HCT116 (cell line): ENCODE results near the gene CYTIP. TPM values are rescaled to one million over a fixed set of nuclear protein-coding genes. Genes with fewer than 3 reads are reported as not detected.

Experiments used
- ATAC-seq: fragments of 200-7000 bp; cut with Tn5 transposase; 2 replicates; pipeline ENCODE4 v1.9.1; 2020; ENCODE audit warnings: mild to moderate bottlenecking, moderate library complexity
- BruUV-seq: library from RNA; stranded (reverse); fragments of 400-500 nt; replicated peaks from 2 replicates; lab custom pipeline; 2021; lab: Mats Ljungman, UMichigan
- CTCF ChIA-PET: fragments of 300-600 bp; sonication (Branson Sonifier 250); formaldehyde crosslinking; loops from one replicate; lab custom pipeline; 2021; ENCODE audit warnings: antibody characterized with exemption; lab: Charles Lee
- POLR2A ChIA-PET: fragments of 300-600, 350-600 bp; sonication (Branson Sonifier 250); formaldehyde crosslinking; loops from one replicate; lab custom pipeline; 2021; ENCODE audit warnings: antibody characterized with exemption; lab: Charles Lee
- RAD21 ChIA-PET, 2 experiments: fragments of 300-600 bp; sonication (Branson Sonifier 250); formaldehyde crosslinking; loops; one replicate each; lab custom pipeline; 2023; ENCODE audit warnings: low total read pairs in 2 of 2; ENCODE audit not compliant: uncharacterized antibody in 2 of 2, unreplicated experiment in 2 of 2, low non-redundant PET in 1 of 2; lab: Charles Lee
- DNase-seq: peaks from one replicate; pipeline ENCODE4 v3.0.0-alpha.2; 2010; ENCODE audit warnings: low read depth, low spot score
- H2AFZ ChIP-seq: fragments of 200-600 bp; shearing (Covaris generic), sonication (generic); 2 replicates; pipeline ENCODE4 v1.6.1; 2017; ENCODE audit warnings: low read depth, mixed run types, mixed read lengths, antibody characterized with exemption, low read length; ENCODE audit not compliant: poor library complexity, severe bottlenecking
- H3K27ac ChIP-seq: 2 replicates; pipeline ENCODE4 v1.5.1; 2012; ENCODE audit warnings: low read depth, low read length
- H3K27me3 ChIP-seq: fragments of 200-600 bp; sonication (generic); 2 replicates; pipeline ENCODE4 v1.6.1; 2016; ENCODE audit warnings: mixed run types, low read length, mixed read lengths; ENCODE audit not compliant: insufficient read depth
- H3K36me3 ChIP-seq, 2 experiments: fragments of 200-500 bp in 1 of 2; fragments of 200-600 bp in 1 of 2; sonication (Bioruptor generic) in 1 of 2; sonication (generic) in 1 of 2; 2 replicates each; pipeline versions ENCODE4 v1.5.1 to v1.6.1; 2014 to 2016; ENCODE audit warnings: low read length in 2 of 2, inconsistent platforms in 1 of 2, mixed read lengths in 1 of 2, mixed run types in 1 of 2; ENCODE audit not compliant: insufficient read depth in 2 of 2, control insufficient read depth in 1 of 2
- H3K4me1 ChIP-seq, 2 experiments: fragments of 200-600 bp in 1 of 2; sonication (generic) in 1 of 2; 2 replicates each; pipeline versions ENCODE4 v1.5.1 to v1.6.1; 2012 to 2017; ENCODE audit warnings: low read length in 2 of 2, inconsistent platforms in 1 of 2, mild to moderate bottlenecking in 1 of 2, mixed read lengths in 1 of 2, mixed run types in 1 of 2, moderate library complexity in 1 of 2; ENCODE audit not compliant: insufficient read depth in 2 of 2, control insufficient read depth in 1 of 2
- H3K4me2 ChIP-seq: fragments of 200-600 bp; sonication (generic); 2 replicates; pipeline ENCODE4 v1.6.1; 2017; ENCODE audit warnings: mixed run types, low read length, mixed read lengths
- H3K4me3 ChIP-seq, 2 experiments: fragments of 200-600 bp in 1 of 2; sonication (generic) in 1 of 2; replicated peaks in 1 of 2; 2 replicates each; pipeline ENCODE4 v1.5.1; 2011 to 2016; ENCODE audit warnings: low read length in 2 of 2, control low read depth in 1 of 2, low read depth in 1 of 2, mild to moderate bottlenecking in 1 of 2, mixed read lengths in 1 of 2, mixed run types in 1 of 2
- H3K79me2 ChIP-seq: fragments of 200-600 bp; sonication (generic); 2 replicates; pipeline ENCODE4 v1.6.1; 2017; ENCODE audit warnings: mild to moderate bottlenecking, mixed run types, low read length, moderate library complexity, mixed read lengths; ENCODE audit not compliant: insufficient read depth
- H3K9ac ChIP-seq: fragments of 200-600 bp; sonication (generic); 2 replicates; pipeline ENCODE4 v1.6.1; 2016; ENCODE audit warnings: low read length, mixed read lengths
- H3K9me2 ChIP-seq: fragments of 200-600 bp; sonication (generic), shearing (Covaris generic); 2 replicates; pipeline ENCODE4 v1.6.1; 2017; ENCODE audit warnings: mixed run types, mild to moderate bottlenecking, moderate library complexity; ENCODE audit not compliant: insufficient read depth
- H3K9me3 ChIP-seq, 2 experiments: fragments of 200-500 bp in 1 of 2; fragments of 200-600 bp in 1 of 2; sonication (Bioruptor generic) in 1 of 2; sonication (generic) in 1 of 2; 2 replicates each; pipeline ENCODE4 v1.6.1; 2014 to 2017; ENCODE audit warnings: low read length in 2 of 2, mixed read lengths in 2 of 2, inconsistent platforms in 1 of 2, low read depth in 1 of 2, mild to moderate bottlenecking in 1 of 2, mixed run types in 1 of 2, moderate library complexity in 1 of 2; ENCODE audit not compliant: control insufficient read depth in 1 of 2, insufficient read depth in 1 of 2
- H4K20me1 ChIP-seq: fragments of 200-600 bp; sonication (generic), shearing (Covaris generic); 2 replicates; pipeline ENCODE4 v1.6.1; 2017; ENCODE audit warnings: mixed run types, mild to moderate bottlenecking, moderate library complexity; ENCODE audit not compliant: insufficient read depth
- CBX3 ChIP-seq: IDR thresholded peaks from 2 replicates; pipeline ENCODE4 v1.6.1; 2012; ENCODE audit warnings: low read depth
- EGR1 ChIP-seq: IDR thresholded peaks from 2 replicates; pipeline ENCODE4 v1.6.1; 2012; ENCODE audit warnings: low read depth
- EZH2 ChIP-seq: fragments of 200-600 bp; sonication (generic); IDR thresholded peaks from 2 replicates; pipeline ENCODE4 v1.6.1; 2017; ENCODE audit warnings: antibody characterized with exemption, mixed run types
- EZH2phosphoT487 ChIP-seq: fragments of 200-600 bp; IDR thresholded peaks from 2 replicates; pipeline ENCODE4 v1.6.1; 2018; ENCODE audit warnings: antibody characterized with exemption, borderline replicate concordance
- JUND ChIP-seq: IDR thresholded peaks from 2 replicates; pipeline ENCODE4 v1.6.1; 2012
- POLR2A ChIP-seq: IDR thresholded peaks from 2 replicates; pipeline ENCODE4 v1.7.0; 2011; ENCODE audit warnings: borderline replicate concordance; ENCODE audit not compliant: insufficient read depth, insufficient read length; ENCODE audit errors: extremely low read depth
- POLR2AphosphoS5 ChIP-seq: IDR thresholded peaks from 2 replicates; pipeline ENCODE4 v1.6.1; 2011; ENCODE audit warnings: mild to moderate bottlenecking, low read depth, low read length, moderate library complexity
- RAD21 ChIP-seq: IDR thresholded peaks from 2 replicates; pipeline ENCODE4 v1.6.1; 2012; ENCODE audit warnings: low read depth, mild to moderate bottlenecking
- SIN3A ChIP-seq: IDR thresholded peaks from 2 replicates; pipeline ENCODE4 v1.6.1; 2012; ENCODE audit warnings: low read depth
- SP1 ChIP-seq: IDR thresholded peaks from 2 replicates; pipeline ENCODE4 v1.6.1; 2012; ENCODE audit warnings: low read depth
- SRF ChIP-seq: IDR thresholded peaks from 2 replicates; pipeline ENCODE4 v1.6.1; 2012; ENCODE audit warnings: low read depth
- YY1 ChIP-seq: IDR thresholded peaks from 2 replicates; pipeline ENCODE4 v1.6.1; 2011; ENCODE audit warnings: low read length, low read depth, moderate library complexity, mild to moderate bottlenecking; ENCODE audit not compliant: insufficient replicate concordance; ENCODE audit errors: extremely low read depth
- ZFX ChIP-seq: fragments of 450-650 bp; IDR thresholded peaks from 2 replicates; pipeline ENCODE4 v1.6.1; 2017
- ZNF274 ChIP-seq: fragments of 200-500 bp; sonication (Bioruptor generic); IDR thresholded peaks from 2 replicates; pipeline ENCODE4 v1.6.1; 2014; ENCODE audit warnings: mild to moderate bottlenecking, low read depth, low read length, inconsistent platforms
- intact Hi-C: fragments of 100-400 bp; cut with micrococcal nuclease; formaldehyde crosslinking; loops from 2 replicates; pipeline ENCODE4 v1.10.0; 2022
- total RNA-seq: library from RNA; stranded (reverse); gene quantifications from one replicate; pipeline ENCODE4 v1.2.1, GENCODE V29; 2021; ENCODE audit not compliant: unreplicated experiment
- TF ChIP-seq, protein P1 (sequence below), 3 experiments: fragments of 200-600 bp in 1 of 3; sonication (generic) in 1 of 3; IDR thresholded peaks in 2 of 3; conservative IDR thresholded peaks in 1 of 3; 2 replicates each; pipeline ENCODE4 v1.5.1; 2012 to 2017; ENCODE audit warnings: low read depth in 2 of 3, low read length in 2 of 3, antibody characterized with exemption in 1 of 3, borderline replicate concordance in 1 of 3, control low read depth in 1 of 3, mild to moderate bottlenecking in 1 of 3, mixed read lengths in 1 of 3, mixed run types in 1 of 3, moderate library complexity in 1 of 3; ENCODE audit not compliant: insufficient read depth in 1 of 3
- TF ChIP-seq, protein P2 (sequence below): IDR thresholded peaks from 2 replicates; pipeline ENCODE4 v1.6.1; 2012; ENCODE audit warnings: low read depth
- TF ChIP-seq, protein P3 (sequence below): IDR thresholded peaks from 2 replicates; pipeline ENCODE4 v1.6.1; 2012
- TF ChIP-seq, protein P4 (sequence below): IDR thresholded peaks from 2 replicates; pipeline ENCODE4 v1.6.1; 2011; ENCODE audit warnings: mild to moderate bottlenecking, low read length, moderate library complexity; ENCODE audit not compliant: insufficient replicate concordance; ENCODE audit errors: extremely low read depth
- TF ChIP-seq, protein P5 (sequence below): IDR thresholded peaks from 2 replicates; pipeline ENCODE4 v1.6.1; 2012

CYTIP gene
- total RNA-seq, 1 experiment from 2014 or later = 0.64 TPM

DNA sequence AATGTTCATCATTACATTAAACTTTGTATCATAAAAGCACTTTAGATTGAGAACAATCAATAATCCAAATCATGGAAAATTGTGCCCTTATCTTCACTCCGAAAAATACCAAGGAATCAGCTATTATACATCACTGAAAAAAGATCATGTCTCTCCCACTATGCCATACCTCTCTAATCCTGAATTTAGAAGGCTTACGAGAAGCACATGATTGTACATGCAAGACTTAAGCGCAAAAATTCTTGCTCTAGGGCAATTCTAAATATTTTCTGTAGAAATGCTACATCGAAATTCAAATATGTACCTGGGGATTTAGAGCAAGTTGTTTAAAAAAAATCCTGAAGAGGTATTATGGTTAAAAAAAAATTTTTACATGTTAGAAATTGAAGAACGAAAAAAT lies 1.3 kb downstream of the CYTIP start:
- BruUV-seq = no TSS peak
- no peaks in the 10 kb centered on the region for H4K20me1 ChIP-seq
- H3K9me2 ChIP-seq = no peaks in the 10 kb centered on the region
- no peaks in the 10 kb centered on the region for H3K9me3 ChIP-seq
- no peak for ATAC-seq
- TF ChIP-seq ZFX = no peak
- no peak for TF ChIP-seq CBX3
- no peak for TF ChIP-seq EGR1
- TF ChIP-seq, protein P1, sequence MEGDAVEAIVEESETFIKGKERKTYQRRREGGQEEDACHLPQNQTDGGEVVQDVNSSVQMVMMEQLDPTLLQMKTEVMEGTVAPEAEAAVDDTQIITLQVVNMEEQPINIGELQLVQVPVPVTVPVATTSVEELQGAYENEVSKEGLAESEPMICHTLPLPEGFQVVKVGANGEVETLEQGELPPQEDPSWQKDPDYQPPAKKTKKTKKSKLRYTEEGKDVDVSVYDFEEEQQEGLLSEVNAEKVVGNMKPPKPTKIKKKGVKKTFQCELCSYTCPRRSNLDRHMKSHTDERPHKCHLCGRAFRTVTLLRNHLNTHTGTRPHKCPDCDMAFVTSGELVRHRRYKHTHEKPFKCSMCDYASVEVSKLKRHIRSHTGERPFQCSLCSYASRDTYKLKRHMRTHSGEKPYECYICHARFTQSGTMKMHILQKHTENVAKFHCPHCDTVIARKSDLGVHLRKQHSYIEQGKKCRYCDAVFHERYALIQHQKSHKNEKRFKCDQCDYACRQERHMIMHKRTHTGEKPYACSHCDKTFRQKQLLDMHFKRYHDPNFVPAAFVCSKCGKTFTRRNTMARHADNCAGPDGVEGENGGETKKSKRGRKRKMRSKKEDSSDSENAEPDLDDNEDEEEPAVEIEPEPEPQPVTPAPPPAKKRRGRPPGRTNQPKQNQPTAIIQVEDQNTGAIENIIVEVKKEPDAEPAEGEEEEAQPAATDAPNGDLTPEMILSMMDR (IDR thresholded peaks at IDR 0.05 in 2 of 3, conservative IDR thresholded peaks at IDR 0.05 in 1 of 3; ENCODE audit: borderline replicate concordance in 1 of 3, insufficient read depth in 1 of 3, low read depth in 2 of 3, low read length in 2 of 3) = no peak
- no peak for TF ChIP-seq POLR2AphosphoS5
- no peak for TF ChIP-seq ZNF274
- TF ChIP-seq, protein P2, sequence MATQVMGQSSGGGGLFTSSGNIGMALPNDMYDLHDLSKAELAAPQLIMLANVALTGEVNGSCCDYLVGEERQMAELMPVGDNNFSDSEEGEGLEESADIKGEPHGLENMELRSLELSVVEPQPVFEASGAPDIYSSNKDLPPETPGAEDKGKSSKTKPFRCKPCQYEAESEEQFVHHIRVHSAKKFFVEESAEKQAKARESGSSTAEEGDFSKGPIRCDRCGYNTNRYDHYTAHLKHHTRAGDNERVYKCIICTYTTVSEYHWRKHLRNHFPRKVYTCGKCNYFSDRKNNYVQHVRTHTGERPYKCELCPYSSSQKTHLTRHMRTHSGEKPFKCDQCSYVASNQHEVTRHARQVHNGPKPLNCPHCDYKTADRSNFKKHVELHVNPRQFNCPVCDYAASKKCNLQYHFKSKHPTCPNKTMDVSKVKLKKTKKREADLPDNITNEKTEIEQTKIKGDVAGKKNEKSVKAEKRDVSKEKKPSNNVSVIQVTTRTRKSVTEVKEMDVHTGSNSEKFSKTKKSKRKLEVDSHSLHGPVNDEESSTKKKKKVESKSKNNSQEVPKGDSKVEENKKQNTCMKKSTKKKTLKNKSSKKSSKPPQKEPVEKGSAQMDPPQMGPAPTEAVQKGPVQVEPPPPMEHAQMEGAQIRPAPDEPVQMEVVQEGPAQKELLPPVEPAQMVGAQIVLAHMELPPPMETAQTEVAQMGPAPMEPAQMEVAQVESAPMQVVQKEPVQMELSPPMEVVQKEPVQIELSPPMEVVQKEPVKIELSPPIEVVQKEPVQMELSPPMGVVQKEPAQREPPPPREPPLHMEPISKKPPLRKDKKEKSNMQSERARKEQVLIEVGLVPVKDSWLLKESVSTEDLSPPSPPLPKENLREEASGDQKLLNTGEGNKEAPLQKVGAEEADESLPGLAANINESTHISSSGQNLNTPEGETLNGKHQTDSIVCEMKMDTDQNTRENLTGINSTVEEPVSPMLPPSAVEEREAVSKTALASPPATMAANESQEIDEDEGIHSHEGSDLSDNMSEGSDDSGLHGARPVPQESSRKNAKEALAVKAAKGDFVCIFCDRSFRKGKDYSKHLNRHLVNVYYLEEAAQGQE = no peak
- TF ChIP-seq EZH2 = no peak
- TF ChIP-seq, protein P3, sequence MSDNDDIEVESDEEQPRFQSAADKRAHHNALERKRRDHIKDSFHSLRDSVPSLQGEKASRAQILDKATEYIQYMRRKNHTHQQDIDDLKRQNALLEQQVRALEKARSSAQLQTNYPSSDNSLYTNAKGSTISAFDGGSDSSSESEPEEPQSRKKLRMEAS = no peak
- TF ChIP-seq SRF = no peak
- TF ChIP-seq POLR2A = no peak
- no peak for TF ChIP-seq SP1
- TF ChIP-seq SIN3A = no peak
- TF ChIP-seq EZH2phosphoT487 = no peak
- no peak for TF ChIP-seq RAD21
- TF ChIP-seq, protein P4, sequence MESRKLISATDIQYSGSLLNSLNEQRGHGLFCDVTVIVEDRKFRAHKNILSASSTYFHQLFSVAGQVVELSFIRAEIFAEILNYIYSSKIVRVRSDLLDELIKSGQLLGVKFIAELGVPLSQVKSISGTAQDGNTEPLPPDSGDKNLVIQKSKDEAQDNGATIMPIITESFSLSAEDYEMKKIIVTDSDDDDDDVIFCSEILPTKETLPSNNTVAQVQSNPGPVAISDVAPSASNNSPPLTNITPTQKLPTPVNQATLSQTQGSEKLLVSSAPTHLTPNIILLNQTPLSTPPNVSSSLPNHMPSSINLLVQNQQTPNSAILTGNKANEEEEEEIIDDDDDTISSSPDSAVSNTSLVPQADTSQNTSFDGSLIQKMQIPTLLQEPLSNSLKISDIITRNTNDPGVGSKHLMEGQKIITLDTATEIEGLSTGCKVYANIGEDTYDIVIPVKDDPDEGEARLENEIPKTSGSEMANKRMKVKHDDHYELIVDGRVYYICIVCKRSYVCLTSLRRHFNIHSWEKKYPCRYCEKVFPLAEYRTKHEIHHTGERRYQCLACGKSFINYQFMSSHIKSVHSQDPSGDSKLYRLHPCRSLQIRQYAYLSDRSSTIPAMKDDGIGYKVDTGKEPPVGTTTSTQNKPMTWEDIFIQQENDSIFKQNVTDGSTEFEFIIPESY = no peak
- no peak for TF ChIP-seq JUND
- TF ChIP-seq YY1 = no peak
- TF ChIP-seq, protein P5, sequence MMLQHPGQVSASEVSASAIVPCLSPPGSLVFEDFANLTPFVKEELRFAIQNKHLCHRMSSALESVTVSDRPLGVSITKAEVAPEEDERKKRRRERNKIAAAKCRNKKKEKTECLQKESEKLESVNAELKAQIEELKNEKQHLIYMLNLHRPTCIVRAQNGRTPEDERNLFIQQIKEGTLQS = no peak
- TF ChIP-seq, all 23 proteins: peak for 0
- DNase-seq = no peak
- ChIA-PET CTCF (no interaction called here), POLR2A (no interaction called here), RAD21 (no interaction called here)
- intact Hi-C loops = no loop called here
- Histone ChIP-seq H3K9ac (no peak overlapping the region), H3K79me2 (no peaks in the 10 kb centered on the region), H3K4me3 (no peak overlapping the region), H3K27ac (no peak overlapping the region), H3K4me1 (no peaks in the 10 kb centered on the region), H2AFZ (no peak overlapping the region), H3K27me3 (no peaks in the 10 kb centered on the region; the same call in 1 of the 2 replicates), H3K36me3 (no peaks in the 10 kb centered on the region), H3K4me2 (no peak overlapping the region)
